Kidney capillary endothelial cell (primary cell): ENCODE results near the gene TTC34.
"Not testable (repeated sequence)": the region's sequence is repeated elsewhere in the genome, so short reads cannot be mapped to it uniquely, and the experiment has no call there.

Source experiments
- DNase-seq: peaks from one replicate; pipeline ENCODE4 v3.0.0-alpha.2; 2018; ENCODE audit warnings: low spot score

Gene TTC34

DNA sequence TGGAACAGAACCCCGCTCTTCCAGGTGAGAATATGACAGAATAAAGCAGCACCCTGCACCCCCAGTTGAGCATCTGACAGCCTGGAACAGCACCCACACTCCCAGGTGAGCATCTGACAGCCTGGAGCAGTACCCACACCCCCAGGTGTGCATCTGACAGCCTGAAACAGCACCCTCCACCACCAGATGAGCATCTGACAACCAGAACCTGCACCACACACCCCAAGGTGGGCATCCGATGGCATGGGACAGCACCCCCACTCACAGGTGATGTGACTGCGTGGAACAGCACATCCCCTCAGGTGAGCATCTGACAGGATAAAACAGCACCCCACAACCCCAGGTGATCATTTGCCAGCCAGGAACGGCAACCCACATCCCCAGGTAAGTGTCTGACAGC is 26.2 kb downstream of the TTC34 start:
- not testable (repeated sequence) for DNase-seq

DNA sequence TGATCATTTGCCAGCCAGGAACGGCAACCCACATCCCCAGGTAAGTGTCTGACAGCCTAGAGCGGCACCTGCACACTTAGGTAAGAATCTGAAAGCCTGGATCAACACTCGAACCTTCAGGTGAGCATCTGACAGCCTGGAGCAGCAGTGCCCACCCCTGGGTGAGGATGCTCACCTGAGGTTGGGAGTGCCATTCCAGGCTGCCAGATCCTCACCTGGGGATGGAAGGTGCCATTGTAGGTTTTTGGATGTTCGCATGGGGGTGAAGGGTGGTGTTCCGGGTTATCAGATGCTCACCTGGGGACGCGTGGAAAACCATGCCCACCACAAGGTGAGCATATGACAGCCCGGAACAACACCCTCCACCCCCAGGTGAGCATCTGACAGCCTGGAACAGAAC is 33.4 kb downstream of the TTC34 start:
- not testable (repeated sequence) for DNase-seq

DNA sequence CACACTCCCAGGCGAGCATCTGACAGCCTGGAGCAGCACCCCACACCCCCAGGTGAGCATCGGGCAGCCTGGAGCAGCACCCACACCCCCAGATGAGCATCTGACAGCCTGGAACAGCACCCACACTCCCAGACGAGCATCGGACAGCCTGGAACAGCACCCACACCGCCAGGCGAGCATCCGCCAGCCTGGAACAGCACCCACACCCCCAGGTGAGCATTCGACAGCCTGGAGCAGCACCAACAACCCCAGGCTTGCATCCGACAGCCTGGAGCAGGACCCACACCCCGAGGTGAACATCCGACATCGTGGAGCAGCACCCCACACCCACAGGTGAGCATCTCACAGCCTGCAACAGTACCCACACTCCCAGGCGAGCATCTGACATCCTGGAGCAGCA is 42.1 kb downstream of the TTC34 start:
- not testable (repeated sequence) for DNase-seq

DNA sequence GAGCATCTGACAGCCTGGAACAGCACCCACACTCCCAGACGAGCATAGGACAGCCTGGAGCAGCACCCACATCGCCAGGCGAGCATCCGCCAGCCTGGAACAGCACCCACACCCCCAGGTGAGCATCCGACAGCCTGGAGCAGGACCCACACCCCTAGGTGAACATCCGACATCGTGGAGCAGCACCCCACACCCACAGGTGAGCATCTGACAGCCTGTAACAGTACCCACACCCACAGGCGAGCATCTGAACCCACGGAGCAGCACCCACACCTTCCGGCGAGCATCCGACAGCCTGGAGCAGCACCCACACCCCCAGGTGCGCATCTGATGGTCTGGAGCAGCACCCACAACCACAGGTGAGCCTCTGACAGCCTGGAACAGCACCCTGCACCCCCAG is 44.0 kb downstream of the TTC34 start:
- not testable (repeated sequence) for DNase-seq

DNA sequence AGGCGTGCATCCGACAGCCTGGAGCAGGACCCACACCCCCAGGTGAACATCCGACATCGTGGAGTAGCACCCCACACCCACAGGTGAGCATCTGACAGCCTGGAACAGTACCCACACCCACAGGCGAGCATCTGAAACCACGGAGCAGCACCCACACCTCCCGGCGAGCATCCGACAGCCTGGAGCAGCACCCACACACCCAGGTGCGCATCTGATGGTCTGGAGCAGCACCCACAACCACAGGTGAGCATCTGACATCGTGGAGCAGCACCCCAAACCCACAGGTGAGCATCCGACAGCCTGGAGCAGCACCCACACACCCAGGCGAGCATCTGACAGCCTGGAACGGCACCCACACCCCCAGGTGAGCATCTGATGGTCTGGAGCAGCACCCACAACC is 46.1 kb downstream of the TTC34 start:
- not testable (repeated sequence) for DNase-seq

DNA sequence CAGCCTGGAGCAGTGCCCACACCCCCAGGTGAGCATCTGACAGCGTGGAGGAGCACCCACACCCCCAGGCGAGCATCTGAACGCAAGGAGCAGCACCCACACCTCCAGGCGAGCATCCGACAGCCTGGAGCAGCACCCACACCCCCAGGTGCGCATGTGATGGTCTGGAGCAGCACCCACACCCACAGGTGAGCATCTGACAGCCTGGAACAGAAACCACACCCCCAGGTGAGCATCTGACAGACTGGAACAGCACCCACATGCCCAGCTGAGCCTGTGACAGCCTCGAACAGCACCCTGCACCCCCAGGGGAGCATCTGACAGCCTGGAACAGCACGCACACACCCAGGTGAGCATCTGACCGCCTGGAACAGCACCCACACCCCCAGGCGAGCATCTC is 46.9 kb downstream of the TTC34 start:
- not testable (repeated sequence) for DNase-seq

DNA sequence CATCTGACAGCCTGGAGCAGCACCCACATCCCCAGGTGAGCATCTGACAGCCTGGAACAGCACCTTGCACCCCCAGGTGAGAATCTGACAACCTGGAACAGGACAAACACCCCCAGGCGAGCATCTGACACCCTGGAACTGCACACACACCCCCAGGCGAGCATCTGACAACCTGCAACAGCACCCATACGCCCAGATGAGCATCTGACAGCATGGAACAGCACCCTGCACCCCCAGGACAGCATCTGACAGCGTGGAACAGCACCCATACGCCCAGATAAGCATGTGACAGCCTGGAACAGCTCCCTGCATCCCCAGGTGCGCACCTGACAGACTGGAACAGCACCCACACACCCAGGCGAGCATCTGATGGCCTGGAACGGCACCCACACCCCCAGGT is 49.0 kb downstream of the TTC34 start:
- not testable (repeated sequence) for DNase-seq

DNA sequence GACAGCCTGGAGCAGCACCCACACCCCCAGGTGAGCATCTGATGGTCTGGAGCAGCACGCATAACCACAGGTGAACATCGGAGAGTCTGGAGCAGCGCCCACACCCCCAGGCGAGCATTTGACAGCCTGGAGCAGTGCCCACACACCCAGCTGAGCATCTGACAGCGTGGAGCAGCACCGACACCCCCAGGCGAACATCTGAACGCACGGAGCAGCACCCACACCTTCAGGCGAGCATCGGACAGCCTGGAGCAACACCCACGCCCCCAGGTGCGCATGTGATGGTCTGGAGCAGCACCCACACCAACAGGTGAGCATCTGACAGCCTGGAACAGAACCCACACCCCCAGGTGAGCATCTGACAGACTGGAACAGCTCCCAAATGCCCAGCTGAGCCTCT is 49.6 kb downstream of the TTC34 start:
- DNase-seq: not testable (repeated sequence)

DNA sequence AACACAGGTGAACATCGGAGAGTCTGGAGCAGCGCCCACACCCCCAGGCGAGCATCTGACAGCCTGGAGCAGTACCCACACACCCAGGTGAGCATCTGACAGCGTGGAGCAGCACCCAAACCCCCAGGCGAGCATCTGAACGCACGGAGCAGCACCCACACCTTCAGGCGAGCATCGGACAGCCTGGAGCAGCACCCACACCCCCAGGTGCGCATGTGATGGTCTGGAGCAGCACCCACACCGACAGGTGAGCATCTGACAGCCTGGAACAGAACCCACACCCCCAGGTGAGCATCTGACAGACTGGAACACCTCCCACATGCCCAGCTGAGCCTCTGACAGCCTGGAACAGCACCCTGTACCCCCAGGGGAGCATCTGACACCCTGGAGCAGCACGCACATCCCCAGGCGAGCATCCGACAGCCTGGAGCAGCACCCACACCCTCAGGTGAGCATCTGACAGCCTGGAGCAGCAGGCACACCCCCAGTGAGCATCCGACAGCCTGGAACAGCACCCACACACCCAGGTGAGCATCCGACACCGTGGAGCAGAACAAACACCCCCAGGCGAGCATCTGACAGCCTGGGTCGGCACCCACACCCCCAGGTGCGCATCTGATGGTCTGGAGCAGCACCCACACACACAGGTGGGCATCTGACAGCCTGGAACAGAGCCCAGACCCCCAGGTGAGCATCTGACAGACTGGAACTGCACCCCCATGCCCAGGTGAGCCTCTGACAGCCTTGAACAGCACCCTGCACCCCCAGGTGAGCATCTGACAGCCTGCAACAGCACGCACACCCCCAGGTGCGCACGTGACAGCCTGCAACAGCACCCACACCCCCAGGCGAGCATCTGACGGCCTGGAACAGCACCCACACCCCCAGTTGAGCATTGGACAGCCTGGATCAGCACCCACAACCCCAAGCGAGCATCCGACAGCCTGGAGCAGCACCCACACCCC is 50.4 kb downstream of the TTC34 start:
- DNase-seq: not testable (repeated sequence)

DNA sequence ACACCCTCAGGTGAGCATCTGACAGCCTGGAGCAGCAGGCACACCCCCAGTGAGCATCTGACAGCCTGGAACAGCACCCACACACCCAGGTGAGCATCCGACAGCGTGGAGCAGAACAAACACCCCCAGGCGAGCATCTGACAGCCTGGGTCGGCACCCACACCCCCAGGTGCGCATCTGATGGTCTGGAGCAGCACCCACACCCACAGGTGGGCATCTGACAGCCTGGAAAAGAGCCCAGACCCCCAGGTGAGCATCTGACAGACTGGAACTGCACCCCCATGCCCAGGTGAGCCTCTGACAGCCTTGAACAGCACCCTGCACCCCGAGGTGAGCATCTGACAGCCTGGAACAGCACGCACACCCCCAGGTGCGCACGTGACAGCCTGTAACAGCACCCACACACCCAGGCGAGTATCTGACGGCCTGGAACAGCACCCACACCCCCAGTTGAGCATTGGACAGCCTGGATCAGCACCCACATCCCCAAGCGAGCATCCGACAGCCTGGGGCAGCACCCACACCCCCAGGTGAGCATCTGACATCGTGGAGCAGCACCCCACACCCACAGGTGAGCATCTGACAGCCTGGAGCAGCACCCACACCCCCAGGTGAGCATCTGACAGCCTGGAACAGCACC is 51.3 kb downstream of the TTC34 start:
- not testable (repeated sequence) for DNase-seq

DNA sequence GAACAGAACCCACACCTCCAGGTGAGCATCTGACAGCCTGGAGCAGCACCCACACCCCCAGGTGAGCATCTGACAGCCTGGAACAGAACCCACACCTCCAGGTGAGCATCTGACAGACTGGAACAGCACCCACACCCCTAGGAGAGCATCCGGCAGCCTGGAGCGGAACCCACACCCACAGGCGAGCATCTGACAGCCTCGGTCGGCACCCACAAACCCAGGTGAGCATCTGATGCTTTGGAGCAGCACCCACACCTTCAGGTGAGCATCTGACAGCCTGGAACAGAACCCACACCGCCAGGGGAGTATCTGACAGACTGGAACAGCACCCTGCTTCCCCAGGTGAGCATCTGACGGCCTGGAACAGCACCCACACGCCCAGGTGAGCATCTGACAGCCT is 52.9 kb downstream of the TTC34 start:
- DNase-seq: not testable (repeated sequence)

DNA sequence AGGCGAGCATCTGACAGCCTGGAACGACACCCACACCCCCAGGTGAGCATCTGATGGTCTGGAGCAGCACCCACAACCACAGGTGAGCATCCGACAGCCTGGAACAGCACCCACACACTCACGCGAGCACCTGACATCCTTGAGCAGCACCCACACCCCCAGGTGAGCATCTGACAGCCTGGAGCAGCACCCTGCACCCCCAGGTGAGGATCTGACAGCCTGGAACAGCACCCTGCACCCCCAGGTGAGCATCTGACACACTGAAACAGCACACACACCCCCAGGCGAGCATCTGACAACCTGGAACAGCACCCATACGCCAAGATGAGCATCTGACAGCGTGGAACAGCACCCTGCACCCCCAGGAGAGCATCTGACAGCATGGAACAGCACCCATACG is 106.7 kb downstream of the TTC34 start:
- DNase-seq: not testable (repeated sequence)

DNA sequence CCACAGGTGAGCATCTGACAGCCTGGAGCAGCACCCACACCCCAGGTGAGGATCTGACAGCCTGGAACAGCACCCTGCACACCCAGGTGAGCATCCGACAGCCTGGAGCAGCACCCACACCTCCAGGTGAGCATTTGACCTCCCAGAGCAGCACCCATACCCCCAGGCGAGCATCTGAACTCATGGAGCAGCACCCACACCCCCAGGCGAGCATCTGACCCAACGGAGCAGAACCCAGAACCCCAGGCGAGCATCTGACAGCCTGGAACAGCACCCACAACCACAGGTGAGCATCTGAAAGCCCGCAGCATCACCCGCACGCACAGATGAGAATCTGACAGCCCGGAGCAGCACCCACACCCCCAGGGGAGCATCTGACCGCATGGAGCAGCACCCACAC is 111.3 kb downstream of the TTC34 start:
- DNase-seq: not testable (repeated sequence)

DNA sequence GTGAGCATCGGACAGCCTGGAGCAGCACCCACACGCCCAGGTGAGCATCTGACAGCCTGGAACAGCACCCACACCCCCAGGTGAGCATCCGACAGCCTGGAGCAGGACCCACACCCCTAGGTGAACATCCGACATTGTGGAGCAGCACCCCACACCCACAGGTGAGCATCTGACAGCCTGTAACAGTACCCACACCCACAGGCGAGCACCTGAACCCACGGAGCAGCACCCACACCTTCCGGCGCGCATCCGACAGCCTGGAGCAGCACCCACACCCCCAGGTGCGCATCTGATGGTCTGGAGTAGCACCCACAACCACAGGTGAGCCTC is 113.2 kb downstream of the TTC34 start:
- not testable (repeated sequence) for DNase-seq

DNA sequence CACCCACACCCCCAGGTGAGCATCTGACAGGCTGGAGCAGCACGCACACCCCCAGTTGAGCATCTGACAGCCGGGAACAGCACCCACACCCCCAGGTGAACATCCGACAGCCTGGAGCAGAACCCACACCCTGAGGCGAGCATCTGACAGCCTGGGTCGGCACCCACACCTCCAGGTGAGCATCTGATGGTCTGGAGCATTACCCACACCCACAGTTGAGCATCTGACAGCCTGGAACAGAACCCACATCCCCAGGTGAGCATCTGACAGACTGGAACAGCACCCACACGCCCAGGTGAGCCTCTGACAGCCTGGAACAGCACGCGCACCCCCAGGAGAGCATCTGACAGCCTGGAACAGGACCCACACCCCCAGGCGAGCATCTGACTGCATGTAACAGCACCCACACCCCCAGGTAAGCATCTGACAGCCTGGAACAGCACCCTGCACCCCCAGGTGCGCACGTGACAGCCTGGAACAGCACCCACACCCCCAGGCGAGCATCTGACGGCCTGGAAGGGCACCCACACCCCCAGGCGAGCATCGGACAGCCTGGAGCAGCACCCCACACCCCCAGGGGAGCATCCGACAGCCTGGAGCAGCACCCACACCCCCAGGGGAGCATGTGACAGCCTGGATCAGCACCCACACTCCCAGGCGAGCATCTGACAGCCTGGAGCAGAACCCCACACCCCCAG is 113.7 kb downstream of the TTC34 start:
- DNase-seq: not testable (repeated sequence)

DNA sequence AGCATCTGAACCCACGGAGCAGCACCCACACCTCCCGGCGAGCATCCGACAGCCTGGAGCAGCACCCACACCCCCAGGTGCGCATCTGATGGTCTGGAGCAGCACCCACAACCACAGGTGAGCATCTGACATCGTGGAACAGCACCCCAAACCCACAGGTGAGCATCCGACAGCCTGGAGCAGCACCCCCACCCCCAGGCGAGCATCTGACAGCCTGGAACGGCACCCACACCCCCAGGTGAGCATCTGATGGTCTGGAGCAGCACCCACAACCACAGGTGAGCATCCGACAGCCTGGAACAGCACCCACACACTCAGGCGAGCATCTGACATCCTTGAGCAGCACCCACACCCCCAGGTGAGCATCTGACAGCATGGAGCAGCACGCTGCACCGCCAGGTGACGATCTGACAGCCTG is 114.3 kb downstream of the TTC34 start:
- DNase-seq: not testable (repeated sequence)

DNA sequence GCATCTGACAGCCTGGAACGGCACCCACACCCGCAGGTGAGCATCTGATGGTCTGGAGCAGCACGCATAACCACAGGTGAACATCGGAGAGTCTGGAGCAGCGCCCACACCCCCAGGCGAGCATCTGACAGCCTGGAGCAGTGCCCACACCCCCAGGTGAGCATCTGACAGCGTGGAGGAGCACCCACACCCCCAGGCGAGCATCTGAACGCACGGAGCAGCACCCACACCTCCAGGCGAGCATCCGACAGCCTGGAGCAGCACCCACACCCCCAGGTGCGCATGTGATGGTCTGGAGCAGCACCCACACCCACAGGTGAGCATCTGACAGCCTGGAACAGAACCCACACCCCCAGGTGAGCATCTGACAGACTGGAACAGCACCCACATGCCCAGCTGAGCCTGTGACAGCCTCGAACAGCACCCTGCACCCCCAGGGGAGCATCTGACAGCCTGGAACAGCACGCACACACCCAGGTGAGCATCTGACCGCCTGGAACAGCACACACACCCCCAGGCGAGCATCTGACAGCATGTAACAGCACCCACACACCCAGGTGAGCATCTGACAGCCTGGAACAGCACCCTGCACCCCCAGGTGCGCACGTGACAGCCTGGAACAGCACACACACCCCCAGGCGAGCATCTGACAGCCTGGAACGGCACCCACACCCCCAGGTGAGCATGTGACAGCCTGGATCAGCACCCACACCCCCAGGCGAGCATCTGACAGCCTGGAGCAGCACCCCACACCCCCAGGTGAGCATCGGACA is 115.2 kb downstream of the TTC34 start:
- DNase-seq: not testable (repeated sequence)

DNA sequence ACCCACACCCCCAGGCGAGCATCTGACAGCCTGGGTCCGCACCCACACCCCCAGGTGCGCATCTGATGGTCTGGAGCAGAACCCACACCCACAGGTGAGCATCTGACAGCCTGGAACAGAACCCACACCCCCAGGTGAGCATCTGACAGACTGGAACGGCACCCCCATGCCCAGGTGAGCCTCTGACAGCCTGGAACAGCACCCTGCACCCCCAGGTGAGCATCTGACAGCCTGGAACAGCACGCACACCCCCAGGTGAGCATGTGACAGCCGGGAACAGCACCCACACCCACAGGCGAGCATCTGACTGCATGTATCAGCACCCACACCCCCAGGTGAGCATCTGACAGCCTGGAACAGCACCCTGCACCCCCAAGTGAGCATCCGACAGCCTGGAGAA is 115.8 kb downstream of the TTC34 start:
- DNase-seq: not testable (repeated sequence)

DNA sequence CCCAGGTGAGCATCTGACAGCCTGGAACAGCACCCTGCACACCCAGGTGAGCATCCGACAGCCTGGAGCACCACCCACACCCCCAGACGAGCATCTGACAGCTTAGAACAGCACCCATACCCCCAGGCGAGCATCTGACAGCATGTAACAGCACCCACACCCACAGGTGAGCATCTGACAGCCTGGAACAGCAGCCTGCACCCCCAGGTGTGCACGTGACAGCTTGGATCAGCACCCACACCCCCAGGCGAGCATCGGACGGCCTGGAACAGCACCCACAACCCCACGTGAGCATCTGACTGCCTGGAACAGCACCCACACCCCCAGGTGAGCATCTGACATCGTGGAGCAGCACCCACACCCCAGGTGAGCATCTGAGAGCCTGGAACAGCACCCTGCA is 116.6 kb downstream of the TTC34 start:
- not testable (repeated sequence) for DNase-seq

DNA sequence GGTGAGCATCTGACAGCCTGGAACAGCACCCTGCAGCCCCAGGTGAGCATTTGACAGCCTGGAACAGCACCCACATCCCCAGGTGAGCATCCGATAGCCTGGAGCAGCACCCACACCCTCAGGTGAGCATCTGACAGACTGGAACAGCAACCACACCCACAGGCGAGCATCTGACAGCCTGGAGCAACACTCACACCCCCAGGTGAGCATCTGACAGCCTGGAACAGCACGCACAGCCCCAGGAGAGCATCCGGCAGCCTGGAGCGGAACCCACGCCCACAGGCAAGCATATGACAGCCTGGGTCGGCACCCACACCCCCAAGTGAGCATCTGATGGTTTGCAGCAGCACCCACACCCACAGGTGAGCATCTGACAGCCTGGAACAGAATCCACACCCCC is 117.5 kb downstream of the TTC34 start:
- not testable (repeated sequence) for DNase-seq

DNA sequence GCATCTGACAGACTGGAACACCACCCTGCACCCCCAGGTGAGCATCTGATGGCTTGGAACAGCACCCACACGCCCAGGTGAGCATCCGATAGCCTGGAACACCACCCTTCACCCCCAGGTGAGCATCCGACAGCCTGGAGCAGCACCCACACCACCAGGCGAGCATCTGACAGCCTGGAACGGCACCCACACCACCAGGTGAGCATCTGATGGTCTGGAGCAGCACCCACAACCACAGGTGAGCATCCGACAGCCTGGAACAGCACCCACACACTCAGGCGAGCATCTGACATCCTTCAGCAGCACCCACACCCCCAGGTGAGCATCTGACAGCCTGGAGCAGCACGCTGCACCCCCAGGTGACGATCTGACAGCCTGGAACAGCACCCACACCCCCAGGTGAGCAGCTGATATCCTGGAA is 118.2 kb downstream of the TTC34 start:
- not testable (repeated sequence) for DNase-seq

DNA sequence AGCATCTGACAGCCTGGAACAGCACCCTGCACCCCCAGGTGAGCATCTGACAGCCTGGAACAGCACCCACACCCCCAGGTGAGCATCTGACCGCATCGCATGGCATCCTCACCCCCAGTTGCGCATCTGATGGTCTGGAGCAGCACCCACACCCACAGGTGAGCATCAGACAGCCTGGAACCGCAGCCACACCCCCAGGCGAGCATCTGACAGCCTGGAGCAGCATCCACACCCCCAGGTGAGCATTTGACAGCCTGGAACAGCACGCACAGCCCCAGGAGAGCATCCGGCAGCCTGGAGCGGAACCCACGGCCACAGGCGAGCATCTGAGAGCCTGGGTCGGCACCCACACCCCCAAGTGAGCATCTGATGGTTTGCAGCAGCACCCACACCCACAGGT is 118.6 kb downstream of the TTC34 start:
- DNase-seq: not testable (repeated sequence)
